HG02938 (cell line): ENCODE data around the gene LONP1.

Experiments used
- ATAC-seq: cut with Tn5 transposase; IDR thresholded peaks from one replicate; pipeline ENCODE4 v1.9.1; 2021; ENCODE audit warnings: mild to moderate bottlenecking, moderate library complexity; ENCODE audit not compliant: unreplicated experiment

LONP1 gene

GRCh38 chr19:5680084-5680436, 39.9 kb downstream of the LONP1 start:
- no peak for ATAC-seq

- ATAC-seq, result no peak
Measured at GRCh38 chr19:5679289-5680083, 40.5 kb downstream of the LONP1 start.

- ATAC-seq, result no peak
Measured at GRCh38 chr19:5678071-5678718, 41.8 kb downstream of the LONP1 start.

- ATAC-seq, result no peak
Measured at GRCh38 chr19:5677580-5677979, 42.4 kb downstream of the LONP1 start.

- ATAC-seq, result no peak
Measured at GRCh38 chr19:5677136-5677535, 42.8 kb downstream of the LONP1 start.

GRCh38 chr19:5676772-5677105, 43.2 kb downstream of the LONP1 start:
- ATAC-seq, result no peak

GRCh38 chr19:5676105-5676771, 43.7 kb downstream of the LONP1 start:
- ATAC-seq, result no peak

- ATAC-seq, result no peak
Measured at GRCh38 chr19:5674714-5675113, 45.2 kb downstream of the LONP1 start.

GRCh38 chr19:5673752-5674151, 46.2 kb downstream of the LONP1 start:
- no peak for ATAC-seq

GRCh38 chr19:5672708-5673459, 47.1 kb downstream of the LONP1 start:
- no peak for ATAC-seq

- no peak for ATAC-seq
Measured at GRCh38 chr19:5671600-5671999, 48.3 kb downstream of the LONP1 start.

GRCh38 chr19:5669212-5669611, 50.7 kb downstream of the LONP1 start:
- ATAC-seq, result no peak

GRCh38 chr19:5667751-5668271, 52.1 kb downstream of the LONP1 start:
- no peak for ATAC-seq

- ATAC-seq, result no peak
Measured at GRCh38 chr19:5666921-5667610, 52.9 kb downstream of the LONP1 start.

- no peak for ATAC-seq
Measured at GRCh38 chr19:5665781-5666513, 54.0 kb downstream of the LONP1 start.

GRCh38 chr19:5664515-5664914, 55.4 kb downstream of the LONP1 start:
- ATAC-seq, result no peak

GRCh38 chr19:5663904-5664303, 56.0 kb downstream of the LONP1 start:
- no peak for ATAC-seq

- ATAC-seq, result no peak
Measured at GRCh38 chr19:5661483-5661882, 58.5 kb downstream of the LONP1 start.

- no peak for ATAC-seq
Measured at GRCh38 chr19:5655412-5655811, 64.5 kb downstream of the LONP1 start.

GRCh38 chr19:5654931-5655330, 65.0 kb downstream of the LONP1 start:
- ATAC-seq, result no peak
